HepG2 (cell line): Measurements from ENCODE around the gene MEGF11.

Experiments used
- ARID4A ChIP-seq: sonication (generic); formaldehyde crosslinking; IDR thresholded peaks from 2 replicates; pipeline ENCODE4 v1.5.0; 2020; ENCODE audit warnings: mild to moderate bottlenecking, missing genetic modification reagents, borderline replicate concordance
- CBX2 ChIP-seq, 2 experiments: fragments of 200-600 bp in 1 of 2; sonication (generic); formaldehyde crosslinking in 1 of 2; IDR thresholded peaks; 2 replicates each; pipeline versions ENCODE4 v1.7.0 to v1.8.1; 2018 to 2022; ENCODE audit warnings: low read depth in 2 of 2, low read length in 1 of 2, mild to moderate bottlenecking in 1 of 2, missing genetic modification reagents in 1 of 2
- CTCF ChIP-seq: sonication (generic); formaldehyde crosslinking; IDR thresholded peaks from 2 replicates; pipeline ENCODE4 v1.5.0; 2020; ENCODE audit warnings: mild to moderate bottlenecking, missing genetic modification reagents, moderate library complexity
- EHMT2 ChIP-seq: fragments of 200-600 bp; sonication (generic); IDR thresholded peaks from 2 replicates; pipeline ENCODE4 v1.7.0; 2017; ENCODE audit warnings: antibody characterized with exemption, low read depth, low read length, borderline replicate concordance
- EP300 ChIP-seq, 3 experiments: sonication (generic) in 1 of 3; formaldehyde crosslinking in 1 of 3; IDR thresholded peaks; 2 replicates each; pipeline versions ENCODE4 v1.5.1 to v1.6.1; 2011 to 2020; ENCODE audit warnings: low read depth in 2 of 3, low read length in 2 of 3, borderline replicate concordance in 1 of 3, improper control_type of control experiment in 1 of 3, mild to moderate bottlenecking in 1 of 3, missing genetic modification reagents in 1 of 3, moderate library complexity in 1 of 3
- RORA ChIP-seq: sonication (generic); formaldehyde crosslinking; IDR thresholded peaks from 2 replicates; pipeline ENCODE4 v1.5.0; 2020; ENCODE audit warnings: mild to moderate bottlenecking, missing genetic modification reagents, moderate library complexity
- SIN3B ChIP-seq: fragments of 150-350 bp; IDR thresholded peaks from 2 replicates; pipeline ENCODE4 v1.6.1; 2014; ENCODE audit warnings: low read length
- SMARCC2 ChIP-seq: fragments of 450-650 bp; IDR thresholded peaks from 2 replicates; pipeline ENCODE4 v1.6.1; 2017; ENCODE audit warnings: antibody characterized with exemption, mild to moderate bottlenecking
- TAF1 ChIP-seq: sonication (generic); formaldehyde crosslinking; IDR thresholded peaks from 2 replicates; pipeline ENCODE4 v1.4.0; 2020; ENCODE audit warnings: missing genetic modification reagents
- ZNF274 ChIP-seq: sonication (generic); formaldehyde crosslinking; IDR thresholded peaks from 2 replicates; pipeline ENCODE4 v1.5.1; 2020; ENCODE audit warnings: mild to moderate bottlenecking, missing genetic modification reagents
- ZNF335 ChIP-seq: sonication (generic); formaldehyde crosslinking; IDR thresholded peaks from 2 replicates; pipeline ENCODE4 v1.4.0; 2020; ENCODE audit warnings: missing genetic modification reagents
- ZNF704 ChIP-seq: sonication (generic); formaldehyde crosslinking; IDR thresholded peaks from 2 replicates; pipeline ENCODE4 v1.8.1; 2023; ENCODE audit warnings: mild to moderate bottlenecking, inconsistent platforms, moderate library complexity, missing genetic modification reagents, borderline replicate concordance
- ZNF770 ChIP-seq: sonication (generic); formaldehyde crosslinking; IDR thresholded peaks from 2 replicates; pipeline ENCODE4 v1.5.0; 2020; ENCODE audit warnings: mild to moderate bottlenecking, missing genetic modification reagents
- ZNF800 ChIP-seq: sonication (generic); formaldehyde crosslinking; IDR thresholded peaks from 2 replicates; pipeline ENCODE4 v1.4.0; 2020; ENCODE audit warnings: missing genetic modification reagents

- TF ChIP-seq ZNF274 (CRISPR knock-in tag) (no peak), CTCF (no peak), CBX2 (IDR thresholded peaks at IDR 0.05; ENCODE audit: low read depth, low read length) (no peak), CBX2 (CRISPR knock-in tag; IDR thresholded peaks at IDR 0.05; ENCODE audit: low read depth) (no peak), ZNF770 (CRISPR knock-in tag) (no peak), ZNF704 (no peak), SMARCC2 (no peak), ZNF800 (CRISPR knock-in tag) (no peak), TAF1 (CRISPR knock-in tag) (no peak), ARID4A (no peak), EP300 (IDR thresholded peaks at IDR 0.05; ENCODE audit: low read depth in 2 of 2, low read length in 2 of 2) (no peak), EP300 (CRISPR knock-in tag; IDR thresholded peaks at IDR 0.05; ENCODE audit: borderline replicate concordance) (no peak), SIN3B (no peak), ZNF335 (CRISPR knock-in tag) (no peak), RORA (no peak), EHMT2 (no peak)
Observed at GRCh38 chr15:65962187-65962586, 291.4 kb downstream of the MEGF11 start.
